CD4-positive, CD25-positive, alpha-beta regulatory T cell (primary cell): Measurements from ENCODE around the gene AP2A1. TPM values are rescaled to one million over a fixed set of nuclear protein-coding genes. Genes with fewer than 3 reads are reported as not detected.

Source experiments
- ATAC-seq, 2 donors: fragments of 150-1000 bp; cut with Tn5 transposase; one replicate each; pipeline ENCODE4 v1.10.0; 2021; ENCODE audit warnings: low read depth in 2 of 2, moderate number of reproducible peaks in 2 of 2, moderate library complexity in 1 of 2
- DNase-seq, 3 donors: peaks; one replicate each; pipeline versions ENCODE4 v3.0.0 to v3.0.0-alpha.2; 2012 to 2022; ENCODE audit warnings: mixed read lengths in 1 of 3
- H3K27ac ChIP-seq: one replicate; pipeline ENCODE4 v1.7.0; 2013; ENCODE audit warnings: mild to moderate bottlenecking, low read length; ENCODE audit not compliant: insufficient read depth, poor library complexity, severe bottlenecking
- H3K27me3 ChIP-seq: one replicate; pipeline ENCODE4 v1.7.0; 2013; ENCODE audit warnings: low read length; ENCODE audit not compliant: control insufficient read depth, insufficient read depth
- H3K36me3 ChIP-seq: one replicate; pipeline ENCODE4 v1.7.0; 2013; ENCODE audit warnings: mild to moderate bottlenecking, low read length, moderate library complexity; ENCODE audit not compliant: control insufficient read depth, insufficient read depth
- H3K4me1 ChIP-seq: 2 replicates; pipeline ENCODE4 v1.7.0; 2013; ENCODE audit warnings: mild to moderate bottlenecking, low read length; ENCODE audit not compliant: insufficient read depth, control insufficient read depth, poor library complexity, severe bottlenecking
- H3K4me3 ChIP-seq: one replicate; pipeline ENCODE4 v1.7.0; 2013; ENCODE audit warnings: low read depth, mild to moderate bottlenecking, low read length, moderate library complexity
- H3K9me3 ChIP-seq, 2 experiments: 1 replicate in 1 of 2; 2 replicates in 1 of 2; pipeline ENCODE4 v1.7.0; 2013; ENCODE audit warnings: low read length in 2 of 2, mild to moderate bottlenecking in 1 of 2, moderate library complexity in 1 of 2; ENCODE audit not compliant: control insufficient read depth in 2 of 2
- H3K27ac Mint-ChIP-seq, 3 donors: one replicate each; pipeline ENCODE4 v1.8.0; 2020 to 2022; ENCODE audit warnings: mild to moderate bottlenecking in 3 of 3, mixed read lengths in 3 of 3, moderate library complexity in 2 of 3
- H3K27me3 Mint-ChIP-seq: one replicate; pipeline ENCODE4 v1.8.0; 2022; ENCODE audit warnings: mild to moderate bottlenecking, mixed read lengths
- H3K36me3 Mint-ChIP-seq: one replicate; pipeline ENCODE4 v1.8.0; 2020; ENCODE audit warnings: mixed read lengths
- H3K4me1 Mint-ChIP-seq, 4 donors: one replicate each; pipeline ENCODE4 v1.8.0; 2020 to 2022; ENCODE audit warnings: mixed read lengths in 4 of 4, mild to moderate bottlenecking in 1 of 4
- H3K4me3 Mint-ChIP-seq, 4 donors: one replicate each; pipeline ENCODE4 v1.8.0; 2020 to 2022; ENCODE audit warnings: mild to moderate bottlenecking in 4 of 4, mixed read lengths in 4 of 4, moderate library complexity in 3 of 4
- H3K9me3 Mint-ChIP-seq, 7 donors: one replicate each; pipeline ENCODE4 v1.8.0; 2020 to 2022; ENCODE audit warnings: mixed read lengths in 7 of 7, mild to moderate bottlenecking in 3 of 7, moderate library complexity in 2 of 7
- polyA plus RNA-seq, 4 donors: library from polyadenylated mRNA; unstranded; fragments of 300-500 nt; fragmentation: Illumina TruSeq; gene quantifications; one replicate each; pipeline ENCODE4 v1.2.3, GENCODE V29; 2021
- total RNA-seq: library from RNA; stranded (reverse); gene quantifications from one replicate; pipeline ENCODE4 v1.2.3, GENCODE V29; 2022

AP2A1 gene
- total and polyA plus RNA-seq, 5 donors from 2014 or later = 5.2 to 49.5 (median 6.0) TPM

DNA sequence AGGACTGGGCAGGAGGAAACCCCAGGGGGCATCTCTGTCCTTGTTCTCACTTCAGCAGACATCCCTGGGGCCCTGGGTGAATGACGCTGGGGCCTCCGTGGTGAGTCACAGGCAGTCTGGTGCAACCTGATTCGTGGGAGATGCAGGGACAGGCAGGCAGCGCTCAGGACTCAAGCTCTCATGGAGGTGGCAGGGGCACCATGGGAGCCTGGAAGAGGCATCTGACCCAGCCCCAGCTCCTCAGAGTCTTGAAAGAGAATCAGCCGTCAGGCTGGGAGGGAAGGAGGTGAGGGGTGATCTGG is 70.2 kb downstream of the AP2A1 start:
- Mint-ChIP-seq H3K27ac (no peak overlapping the region), H3K4me3 (no peak overlapping the region), H3K4me1 (peaks cover 0 to 3% (median 0%) of the 10 kb centered on the region in 4 donors), H3K9me3 (no peaks in the 10 kb centered on the region), H3K27me3 (no peaks in the 10 kb centered on the region), H3K36me3 (peaks cover 27% of the 10 kb centered on the region)
- H3K27me3 ChIP-seq = no peaks in the 10 kb centered on the region
- no peak overlapping the region for H3K4me3 ChIP-seq
- ATAC-seq (no peak), DNase-seq (no peak)
- H3K4me1 ChIP-seq = no peaks in the 10 kb centered on the region
- peaks cover 61% of the 10 kb centered on the region for H3K36me3 ChIP-seq
- no peaks in the 10 kb centered on the region for H3K9me3 ChIP-seq
- H3K27ac ChIP-seq = no peak overlapping the region

DNA sequence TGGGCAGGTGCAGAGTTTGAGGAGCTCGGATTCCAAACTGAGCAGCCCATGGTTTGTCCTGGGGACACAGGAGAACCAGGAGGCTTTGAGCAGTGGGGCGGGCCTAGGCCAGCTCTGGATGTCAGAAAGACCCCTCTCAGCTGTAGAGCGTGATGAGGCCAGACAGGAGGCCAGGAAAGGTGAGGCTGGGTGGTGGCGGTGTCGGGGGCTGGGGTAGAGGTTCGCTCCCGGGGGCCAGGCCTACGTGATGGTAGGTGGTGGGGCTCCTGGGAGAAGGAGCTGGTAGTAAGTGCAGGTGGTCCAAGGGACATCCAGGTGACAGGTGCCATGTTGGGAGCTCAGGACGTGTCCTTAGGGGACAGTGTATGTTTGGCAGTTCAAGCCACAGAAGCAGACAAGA is 70.6 kb downstream of the AP2A1 start:
- no peaks in the 10 kb centered on the region for H3K27me3 ChIP-seq
- peak overlapping the region in 1 of 3 donors; percentile 50 for H3K27ac Mint-ChIP-seq
- DNase-seq (no peak), ATAC-seq (no peak)
- H3K9me3 Mint-ChIP-seq = no peaks in the 10 kb centered on the region
- H3K36me3 ChIP-seq = peaks cover 56% of the 10 kb centered on the region
- H3K4me3 Mint-ChIP-seq = no peak overlapping the region
- H3K27me3 Mint-ChIP-seq = no peaks in the 10 kb centered on the region
- H3K4me3 ChIP-seq = no peak overlapping the region
- no peak overlapping the region for H3K27ac ChIP-seq
- H3K4me1 Mint-ChIP-seq = peaks cover 0 to 1% (median 0%) of the 10 kb centered on the region in 4 donors
- peaks cover 24% of the 10 kb centered on the region for H3K36me3 Mint-ChIP-seq
- no peaks in the 10 kb centered on the region for H3K4me1 ChIP-seq
- no peaks in the 10 kb centered on the region for H3K9me3 ChIP-seq

DNA sequence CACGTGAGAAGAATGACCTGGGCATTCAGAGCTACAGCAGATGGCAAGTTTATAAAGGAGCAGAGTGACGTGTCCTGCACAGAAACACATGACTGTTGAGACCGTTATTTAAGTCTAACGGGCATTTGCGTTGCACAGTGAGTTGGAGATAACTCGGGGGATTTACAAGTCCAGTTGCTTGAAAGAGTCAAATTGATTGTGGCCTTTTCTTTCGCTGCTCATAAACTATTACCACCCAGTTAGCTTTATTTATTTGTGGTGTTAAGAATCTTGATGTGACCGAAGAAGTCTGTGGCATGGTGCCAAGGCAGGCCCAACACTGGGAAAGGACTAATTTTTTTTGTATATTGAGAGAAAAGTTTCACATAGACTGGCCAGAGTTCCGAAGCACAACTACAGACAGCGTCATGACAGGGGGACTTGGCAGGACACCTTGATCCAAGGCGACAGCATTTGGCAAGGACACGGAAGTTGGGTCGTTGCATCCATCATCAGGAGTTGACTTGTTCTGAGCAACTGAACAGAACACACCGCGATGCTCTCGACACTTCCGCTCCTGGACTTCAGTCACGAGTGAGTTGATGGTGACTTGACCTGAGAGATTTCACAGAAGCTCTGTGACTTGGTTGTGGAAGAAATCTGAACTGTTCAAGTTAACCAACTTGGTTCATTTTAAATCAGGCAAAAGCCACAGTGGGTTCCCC is 72.2 kb downstream of the AP2A1 start:
- Mint-ChIP-seq H3K27ac (no peak overlapping the region), H3K36me3 (peaks cover 12% of the 10 kb centered on the region), H3K4me1 (no peaks in the 10 kb centered on the region), H3K4me3 (no peak overlapping the region), H3K27me3 (no peaks in the 10 kb centered on the region), H3K9me3 (no peaks in the 10 kb centered on the region)
- Histone ChIP-seq H3K27ac (no peak overlapping the region), H3K9me3 (no peaks in the 10 kb centered on the region), H3K27me3 (no peaks in the 10 kb centered on the region), H3K4me3 (no peak overlapping the region), H3K36me3 (peaks cover 43% of the 10 kb centered on the region), H3K4me1 (no peaks in the 10 kb centered on the region)
- DNase-seq (no peak), ATAC-seq (no peak)

DNA sequence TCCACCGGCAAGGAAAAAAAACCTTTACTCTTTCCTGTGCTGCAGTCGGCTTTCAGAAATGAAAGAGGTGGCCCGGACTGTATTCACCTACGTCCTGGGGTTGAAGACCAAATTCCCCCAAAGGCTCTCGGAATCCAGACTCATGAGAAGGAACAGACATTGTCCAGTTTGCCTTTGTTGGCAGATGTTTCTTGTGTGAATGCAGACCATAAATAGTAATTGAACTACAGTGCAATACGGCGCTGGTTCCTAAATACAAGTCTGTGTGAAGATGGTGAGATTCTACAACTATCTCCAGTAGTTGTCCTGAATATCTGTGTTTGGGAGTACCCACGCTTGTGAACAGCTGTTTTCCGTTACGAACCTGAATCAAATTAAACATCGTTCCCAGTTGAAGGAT is 72.9 kb downstream of the AP2A1 start:
- Mint-ChIP-seq H3K36me3 (peaks cover 9% of the 10 kb centered on the region), H3K4me3 (no peak overlapping the region), H3K27me3 (no peaks in the 10 kb centered on the region), H3K9me3 (no peaks in the 10 kb centered on the region), H3K4me1 (no peaks in the 10 kb centered on the region), H3K27ac (no peak overlapping the region)
- Histone ChIP-seq H3K9me3 (no peaks in the 10 kb centered on the region), H3K27ac (no peak overlapping the region), H3K36me3 (peaks cover 36% of the 10 kb centered on the region), H3K4me1 (no peaks in the 10 kb centered on the region), H3K4me3 (no peak overlapping the region), H3K27me3 (no peaks in the 10 kb centered on the region)
- DNase-seq (no peak), ATAC-seq (no peak)

DNA sequence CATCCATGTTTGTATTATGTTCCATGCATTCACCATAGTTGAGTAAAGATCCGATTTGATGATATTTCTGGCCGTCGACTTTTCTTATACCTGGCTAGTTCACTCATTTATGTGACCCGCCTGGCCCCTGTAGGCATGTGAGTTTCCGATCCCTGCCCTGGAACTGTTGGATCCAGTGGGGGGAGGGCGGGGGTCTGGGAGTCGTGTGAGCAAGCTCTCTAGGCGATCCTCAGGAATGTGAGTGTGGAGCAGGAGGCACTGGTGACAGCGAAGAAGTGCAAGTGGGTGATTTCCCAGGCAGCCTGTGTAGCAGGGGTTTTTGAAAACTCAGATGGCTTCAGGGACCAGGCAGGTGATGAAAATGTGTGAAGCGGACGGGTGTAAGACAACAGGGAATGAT is 73.5 kb downstream of the AP2A1 start:
- ATAC-seq = no peak
- H3K27ac Mint-ChIP-seq = no peak overlapping the region

DNA sequence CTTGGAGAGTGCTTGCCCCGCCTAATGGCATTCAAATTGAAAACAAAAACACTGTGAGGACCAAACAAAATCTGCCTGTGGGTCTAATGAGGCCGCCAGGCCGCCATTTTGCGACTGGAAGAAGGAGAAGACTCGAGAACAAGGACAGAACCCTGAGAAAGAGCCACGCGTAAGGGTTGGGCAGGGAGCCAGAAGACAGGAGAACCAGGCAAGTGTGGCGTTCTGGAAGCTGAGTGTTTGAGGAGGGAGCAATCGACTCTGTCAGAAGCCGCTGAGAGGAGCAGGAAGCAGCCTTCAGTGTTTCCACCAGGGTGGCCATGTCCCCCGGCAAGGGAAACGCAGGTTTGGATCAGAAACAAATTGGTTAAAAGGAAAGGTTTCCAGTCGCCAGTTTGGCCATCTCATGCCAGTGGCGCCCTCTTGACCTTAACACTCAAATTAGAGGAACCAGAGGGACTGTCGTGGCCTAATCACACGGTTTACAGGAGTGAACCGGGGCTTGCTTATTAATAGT is 74.0 kb downstream of the AP2A1 start:
- DNase-seq (no peak), ATAC-seq (no peak)
- Mint-ChIP-seq H3K27ac (no peak overlapping the region), H3K36me3 (peaks cover 7% of the 10 kb centered on the region), H3K9me3 (no peaks in the 10 kb centered on the region), H3K4me3 (peak overlapping the region in 1 of 4 donors; percentile 52), H3K4me1 (no peaks in the 10 kb centered on the region), H3K27me3 (no peaks in the 10 kb centered on the region)
- H3K27me3 ChIP-seq = no peaks in the 10 kb centered on the region
- H3K27ac ChIP-seq = no peak overlapping the region
- no peaks in the 10 kb centered on the region for H3K4me1 ChIP-seq
- H3K9me3 ChIP-seq = no peaks in the 10 kb centered on the region
- H3K4me3 ChIP-seq = no peak overlapping the region
- peaks cover 27% of the 10 kb centered on the region for H3K36me3 ChIP-seq

More for the DNA sequence above, 73.5 kb downstream of the AP2A1 start:
- no peaks in the 10 kb centered on the region for H3K4me1 ChIP-seq
- Mint-ChIP-seq H3K36me3 (peaks cover 7% of the 10 kb centered on the region), H3K4me3 (no peak overlapping the region), H3K27me3 (no peaks in the 10 kb centered on the region), H3K4me1 (no peaks in the 10 kb centered on the region), H3K9me3 (no peaks in the 10 kb centered on the region)
- no peak overlapping the region for H3K4me3 ChIP-seq
- H3K27ac ChIP-seq = no peak overlapping the region
- peaks cover 30% of the 10 kb centered on the region for H3K36me3 ChIP-seq
- no peak for DNase-seq
- no peaks in the 10 kb centered on the region for H3K9me3 ChIP-seq
- no peaks in the 10 kb centered on the region for H3K27me3 ChIP-seq

DNA sequence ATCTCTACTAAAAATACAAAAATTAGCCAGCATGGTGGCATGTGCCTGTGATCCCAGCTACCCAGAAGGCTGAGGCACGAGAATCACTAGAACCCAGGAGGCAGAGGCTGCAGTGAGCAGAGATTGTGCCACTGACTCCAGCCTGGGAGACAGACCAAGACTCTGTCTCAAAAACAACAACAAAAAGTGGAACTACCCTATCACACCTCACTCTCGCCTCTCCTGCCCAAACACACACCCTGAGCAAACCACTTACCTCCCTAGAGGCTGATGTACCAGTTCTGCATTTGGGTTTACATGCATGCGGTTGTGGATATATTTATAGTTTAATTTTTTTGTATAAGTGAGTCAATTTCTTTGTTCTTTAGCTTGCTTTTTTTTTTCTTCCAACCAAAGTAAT is 76.5 kb downstream of the AP2A1 start:
- Histone ChIP-seq H3K36me3 (peaks cover 13% of the 10 kb centered on the region), H3K27me3 (no peaks in the 10 kb centered on the region), H3K4me1 (no peaks in the 10 kb centered on the region), H3K9me3 (no peaks in the 10 kb centered on the region), H3K27ac (no peak overlapping the region), H3K4me3 (no peak overlapping the region)
- Mint-ChIP-seq H3K27me3 (no peaks in the 10 kb centered on the region), H3K27ac (no peak overlapping the region), H3K4me3 (no peak overlapping the region), H3K36me3 (peaks cover 7% of the 10 kb centered on the region), H3K9me3 (peaks cover 0 to 1% (median 0%) of the 10 kb centered on the region in 7 donors), H3K4me1 (peaks cover 0 to 6% (median 4%) of the 10 kb centered on the region in 4 donors)
- DNase-seq (no peak), ATAC-seq (peak in 1 of 2 donors; percentile 42)
